ENCODE measurements around the gene CAMK2D. TPM values are rescaled to one million over a fixed set of nuclear protein-coding genes. Genes with fewer than 3 reads are reported as not detected.

Gene CAMK2D
- polyA plus RNA-seq, 3 donors, result 10.4 to 30.6 (median 19.6) TPM

- intact Hi-C loops (cut with micrococcal nuclease), result no loop called here
- no peaks in the 10 kb centered on the region for H3K9me3 ChIP-seq (replicated peaks in 1 of 2; ENCODE audit: control insufficient read depth in 1 of 2, insufficient read depth in 1 of 2, low read length in 2 of 2)
- no peak overlapping the region for H3K9ac ChIP-seq (ENCODE audit: insufficient read depth, low read length, poor library complexity, severe bottlenecking)
- H3K4me3 Mint-ChIP-seq, result no peak overlapping the region
- peak overlapping the region in 1 of 7 donors; percentile 35 for H3K27ac Mint-ChIP-seq
- H4K20me1 ChIP-seq (ENCODE audit: insufficient read depth, low read length), result no peaks in the 10 kb centered on the region
- H3K27me3 ChIP-seq (ENCODE audit: control insufficient read depth in 2 of 2, insufficient read depth in 2 of 2, low read length in 2 of 2), result no peaks in the 10 kb centered on the region
- no peaks in the 10 kb centered on the region for H3K4me1 Mint-ChIP-seq
- peaks cover 33 to 40% of the 10 kb centered on the region in 2 donors for H3K36me3 Mint-ChIP-seq
- no peak overlapping the region for H3K4me2 ChIP-seq (replicated peaks; ENCODE audit: extremely low read depth, low read length, poor library complexity, severe bottlenecking)
- peaks cover 0 to 5% (median 2%) of the 10 kb centered on the region in 7 donors for H3K9me3 Mint-ChIP-seq
- H3K27me3 Mint-ChIP-seq (ENCODE audit: low read depth in 3 of 3), result no peaks in the 10 kb centered on the region
- peaks cover 14 to 27% of the 10 kb centered on the region in 2 donors for H3K36me3 ChIP-seq (replicated peaks in 1 of 2; ENCODE audit: control insufficient read depth in 1 of 2, insufficient read depth in 2 of 2, low read length in 2 of 2)
- H3K27ac ChIP-seq (ENCODE audit: low read depth in 1 of 2, low read length in 2 of 2), result no peak overlapping the region
- no peak overlapping the region for H2AFZ ChIP-seq (ENCODE audit: insufficient read depth, low read depth, low read length, poor library complexity, severe bottlenecking)
- 100% methylated on average over 4 of the region's 6 CpGs for WGBS (ENCODE audit: insufficient coverage)
- no peaks in the 10 kb centered on the region for H3K4me1 ChIP-seq (ENCODE audit: control insufficient read depth in 1 of 2, insufficient read depth in 2 of 2, low read length in 2 of 2)
- H3K4me3 ChIP-seq (replicated peaks in 1 of 3; ENCODE audit: low read depth in 2 of 3, low read length in 3 of 3), result no peak overlapping the region
- H3K79me2 ChIP-seq (ENCODE audit: insufficient read depth, low read length), result no peaks in the 10 kb centered on the region
- TF ChIP-seq CTCF (IDR thresholded peaks at IDR 0.05), result no peak
- no peak for DNase-seq
Observed at GRCh38 chr4:113512880-113513279, 248.7 kb downstream of the CAMK2D start.

- Mint-ChIP-seq H3K27me3 (ENCODE audit: low read depth in 3 of 3) (no peaks in the 10 kb centered on the region), H3K4me3 (no peak overlapping the region), H3K36me3 (peaks cover 28 to 34% of the 10 kb centered on the region in 2 donors), H3K4me1 (no peaks in the 10 kb centered on the region), H3K27ac (no peak overlapping the region), H3K9me3 (peaks cover 0 to 5% (median 2%) of the 10 kb centered on the region in 7 donors)
- no peak overlapping the region for H3K4me2 ChIP-seq (replicated peaks; ENCODE audit: extremely low read depth, low read length, poor library complexity, severe bottlenecking)
- no peak for TF ChIP-seq CTCF (IDR thresholded peaks at IDR 0.05)
- no peaks in the 10 kb centered on the region for H3K79me2 ChIP-seq (ENCODE audit: insufficient read depth, low read length)
- H3K9me3 ChIP-seq (replicated peaks in 1 of 2; ENCODE audit: control insufficient read depth in 1 of 2, insufficient read depth in 1 of 2, low read length in 2 of 2), result no peaks in the 10 kb centered on the region
- DNase-seq, result no peak
- H3K9ac ChIP-seq (ENCODE audit: insufficient read depth, low read length, poor library complexity, severe bottlenecking), result no peak overlapping the region
- H3K27ac ChIP-seq (ENCODE audit: low read depth in 1 of 2, low read length in 2 of 2), result no peak overlapping the region
- H3K4me3 ChIP-seq (replicated peaks in 1 of 3; ENCODE audit: low read depth in 2 of 3, low read length in 3 of 3), result no peak overlapping the region
- intact Hi-C loops (cut with micrococcal nuclease), result no loop called here
- no peak overlapping the region for H2AFZ ChIP-seq (ENCODE audit: insufficient read depth, low read depth, low read length, poor library complexity, severe bottlenecking)
- peaks cover 14 to 27% of the 10 kb centered on the region in 2 donors for H3K36me3 ChIP-seq (replicated peaks in 1 of 2; ENCODE audit: control insufficient read depth in 1 of 2, insufficient read depth in 2 of 2, low read length in 2 of 2)
- no peaks in the 10 kb centered on the region for H3K27me3 ChIP-seq (ENCODE audit: control insufficient read depth in 2 of 2, insufficient read depth in 2 of 2, low read length in 2 of 2)
- no CpG with 5 or more reads among the region's 2 CpGs for WGBS (ENCODE audit: insufficient coverage)
- no peaks in the 10 kb centered on the region for H4K20me1 ChIP-seq (ENCODE audit: insufficient read depth, low read length)
- H3K4me1 ChIP-seq (ENCODE audit: control insufficient read depth in 1 of 2, insufficient read depth in 2 of 2, low read length in 2 of 2), result no peaks in the 10 kb centered on the region
Observed at GRCh38 chr4:113511944-113512343, 249.6 kb downstream of the CAMK2D start.

Data from CD14-positive monocyte (primary cell).